GM19395 (cell line): ENCODE measurements around the gene ZNF777.
A peak's percentile ranks its signal among the peaks of the same experiment; 100 is the strongest.
"Not testable (repeated sequence)": the region's sequence is repeated elsewhere in the genome, so short reads cannot be mapped to it uniquely, and the experiment has no call there.

ENCODE experiments used
- ATAC-seq: cut with Tn5 transposase; IDR thresholded peaks from one replicate; pipeline ENCODE4 v1.9.1; 2021; ENCODE audit warnings: mild to moderate bottlenecking, moderate library complexity; ENCODE audit not compliant: unreplicated experiment

ZNF777 gene

GRCh38 chr7:149460493-149461277 is at the start of gene ZNF777:
Gene ZNF777, minus strand, starts transcription at chr7:149461062. Its CDS starts 5,040 bp downstream, at chr7:149456022.
- ATAC-seq = peak; percentile 96

- no peak for ATAC-seq
Measured at GRCh38 chr7:149510248-149510647, 49.4 kb upstream of the ZNF777 start.

GRCh38 chr7:149509774-149510173 is 48.9 kb upstream of the ZNF777 start:
- no peak for ATAC-seq

- no peak for ATAC-seq
Measured at GRCh38 chr7:149505551-149505950, 44.7 kb upstream of the ZNF777 start.

- ATAC-seq = no peak
Measured at GRCh38 chr7:149501651-149502050, 40.8 kb upstream of the ZNF777 start.

GRCh38 chr7:149500910-149501309 is 40.0 kb upstream of the ZNF777 start:
- ATAC-seq = no peak

- no peak for ATAC-seq
Measured at GRCh38 chr7:149500201-149500600, 39.3 kb upstream of the ZNF777 start.

GRCh38 chr7:149498811-149499210 is 37.9 kb upstream of the ZNF777 start:
- no peak for ATAC-seq

GRCh38 chr7:149497467-149498261 is 36.8 kb upstream of the ZNF777 start, which contains the start of gene ZNF746:
Gene ZNF746, minus strand, starts transcription at chr7:149497809. Its CDS starts 273 bp downstream, at chr7:149497536.
- peak; percentile 93 for ATAC-seq

- peak; percentile 42 for ATAC-seq
Measured at GRCh38 chr7:149496642-149497391, 36.0 kb upstream of the ZNF777 start.

- no peak for ATAC-seq
Measured at GRCh38 chr7:149495785-149496641, 35.2 kb upstream of the ZNF777 start.

- ATAC-seq = no peak
Measured at GRCh38 chr7:149494738-149495368, 34.0 kb upstream of the ZNF777 start.

GRCh38 chr7:149493975-149494374 is 33.1 kb upstream of the ZNF777 start:
- not testable (repeated sequence) for ATAC-seq

- ATAC-seq = no peak
Measured at GRCh38 chr7:149493366-149493765, 32.5 kb upstream of the ZNF777 start.

GRCh38 chr7:149490083-149490760 is 29.4 kb upstream of the ZNF777 start:
- no peak for ATAC-seq

GRCh38 chr7:149489391-149490024 is 28.6 kb upstream of the ZNF777 start:
- no peak for ATAC-seq

GRCh38 chr7:149479568-149479967 is 18.7 kb upstream of the ZNF777 start:
- no peak for ATAC-seq

- ATAC-seq = no peak
Measured at GRCh38 chr7:149478754-149479153, 17.9 kb upstream of the ZNF777 start.
